ENCODE data around the gene STAG3. TPM values are rescaled to one million over a fixed set of nuclear protein-coding genes. Genes with fewer than 3 reads are reported as not detected.
"Not testable (repeated sequence)": the region's sequence is repeated elsewhere in the genome, so short reads cannot be mapped to it uniquely, and the experiment has no call there.

Gene STAG3
- polyA plus RNA-seq, 1 donor = 15.6 TPM

GRCh38 chr7:100192281-100192862, 14.7 kb downstream of the STAG3 start:
- H3K4me1 ChIP-seq (ENCODE audit: control insufficient read depth, insufficient read depth, low read length); DNase-seq: not testable (repeated sequence)
- WGBS (ENCODE audit: insufficient coverage, low lambda C conversion rate) = 100% methylated on average over 4 of the region's 6 CpGs

GRCh38 chr7:100192969-100193368, 15.3 kb downstream of the STAG3 start:
- Histone ChIP-seq H3K36me3 (ENCODE audit: control insufficient read depth, insufficient read depth, low read length) (no peaks in the 10 kb centered on the region), H3K9me3 (ENCODE audit: control insufficient read depth, low read depth, low read length) (no peaks in the 10 kb centered on the region), H3K4me1 (ENCODE audit: control insufficient read depth, insufficient read depth, low read length) (no peaks in the 10 kb centered on the region), H3K27me3 (ENCODE audit: control insufficient read depth, insufficient read depth, low read length) (no peaks in the 10 kb centered on the region), H3K27ac (ENCODE audit: low read length) (no peak overlapping the region), H3K4me3 (ENCODE audit: low read length) (no peak overlapping the region)
- no CpG with 5 or more reads among the region's 3 CpGs for WGBS (ENCODE audit: insufficient coverage, low lambda C conversion rate)
- no peak for DNase-seq

More at GRCh38 chr7:100192281-100192862, 14.7 kb downstream of the STAG3 start:
- H3K9me3 ChIP-seq (ENCODE audit: control insufficient read depth, low read depth, low read length); H3K36me3 ChIP-seq (ENCODE audit: control insufficient read depth, insufficient read depth, low read length); H3K27ac ChIP-seq (ENCODE audit: low read length); H3K27me3 ChIP-seq (ENCODE audit: control insufficient read depth, insufficient read depth, low read length); H3K4me3 ChIP-seq (ENCODE audit: low read length): not testable (repeated sequence)

- no peak for DNase-seq
- Histone ChIP-seq H3K4me3 (ENCODE audit: low read length) (no peak overlapping the region), H3K27me3 (ENCODE audit: control insufficient read depth, insufficient read depth, low read length) (peaks cover 2% of the 10 kb centered on the region), H3K9me3 (ENCODE audit: control insufficient read depth, low read depth, low read length) (no peaks in the 10 kb centered on the region), H3K36me3 (ENCODE audit: control insufficient read depth, insufficient read depth, low read length) (no peaks in the 10 kb centered on the region), H3K4me1 (ENCODE audit: control insufficient read depth, insufficient read depth, low read length) (peaks cover 3% of the 10 kb centered on the region), H3K27ac (ENCODE audit: low read length) (no peak overlapping the region)
- WGBS (ENCODE audit: insufficient coverage, low lambda C conversion rate) = no CpG with 5 or more reads among the region's 2 CpGs
Observed at GRCh38 chr7:100195222-100195621, 17.5 kb downstream of the STAG3 start.

- not testable (repeated sequence) for H3K27ac ChIP-seq (ENCODE audit: low read length)
Observed at GRCh38 chr7:100195901-100196322, 18.2 kb downstream of the STAG3 start.

GRCh38 chr7:100198266-100198665, 20.5 kb downstream of the STAG3 start:
- no peaks in the 10 kb centered on the region for H3K36me3 ChIP-seq (ENCODE audit: control insufficient read depth, insufficient read depth, low read length)
- peaks cover 12% of the 10 kb centered on the region for H3K4me1 ChIP-seq (ENCODE audit: control insufficient read depth, insufficient read depth, low read length)
- 97% methylated on average over 3 of the region's 10 CpGs for WGBS (ENCODE audit: insufficient coverage, low lambda C conversion rate)
- no peak overlapping the region for H3K4me3 ChIP-seq (ENCODE audit: low read length)
- H3K27me3 ChIP-seq (ENCODE audit: control insufficient read depth, insufficient read depth, low read length) = peaks cover 2% of the 10 kb centered on the region
- H3K9me3 ChIP-seq (ENCODE audit: control insufficient read depth, low read depth, low read length) = no peaks in the 10 kb centered on the region
- H3K27ac ChIP-seq (ENCODE audit: low read length) = no peak overlapping the region
- no peak for DNase-seq

More at GRCh38 chr7:100195901-100196322, 18.2 kb downstream of the STAG3 start:
- not testable (repeated sequence) for H3K36me3 ChIP-seq (ENCODE audit: control insufficient read depth, insufficient read depth, low read length); H3K4me3 ChIP-seq (ENCODE audit: low read length); H3K27me3 ChIP-seq (ENCODE audit: control insufficient read depth, insufficient read depth, low read length); H3K4me1 ChIP-seq (ENCODE audit: control insufficient read depth, insufficient read depth, low read length); H3K9me3 ChIP-seq (ENCODE audit: control insufficient read depth, low read depth, low read length); DNase-seq
- WGBS (ENCODE audit: insufficient coverage, low lambda C conversion rate) = 100% methylated on average over 3 of the region's 6 CpGs

GRCh38 chr7:100200693-100201092, 23.0 kb downstream of the STAG3 start:
- Histone ChIP-seq H3K27ac (ENCODE audit: low read length) (no peak overlapping the region), H3K4me3 (ENCODE audit: low read length) (no peak overlapping the region), H3K9me3 (ENCODE audit: control insufficient read depth, low read depth, low read length) (no peaks in the 10 kb centered on the region), H3K27me3 (ENCODE audit: control insufficient read depth, insufficient read depth, low read length) (peaks cover 2% of the 10 kb centered on the region), H3K36me3 (ENCODE audit: control insufficient read depth, insufficient read depth, low read length) (no peaks in the 10 kb centered on the region), H3K4me1 (ENCODE audit: control insufficient read depth, insufficient read depth, low read length) (peaks cover 12% of the 10 kb centered on the region)
- DNase-seq = peak; percentile 62 to 82
- 60% methylated on average over 1 of the region's 11 CpGs for WGBS (ENCODE audit: insufficient coverage, low lambda C conversion rate)

- WGBS (ENCODE audit: insufficient coverage, low lambda C conversion rate) = no CpG with 5 or more reads among the region's 9 CpGs
- no peak overlapping the region for H3K27ac ChIP-seq (ENCODE audit: low read length)
- DNase-seq = no peak
Observed at GRCh38 chr7:100204454-100204853, 26.7 kb downstream of the STAG3 start.

GRCh38 chr7:100208911-100209408, 31.2 kb downstream of the STAG3 start:
- Histone ChIP-seq H3K9me3 (ENCODE audit: control insufficient read depth, low read depth, low read length) (no peaks in the 10 kb centered on the region), H3K36me3 (ENCODE audit: control insufficient read depth, insufficient read depth, low read length) (no peaks in the 10 kb centered on the region), H3K4me3 (ENCODE audit: low read length) (no peak overlapping the region), H3K4me1 (ENCODE audit: control insufficient read depth, insufficient read depth, low read length) (peaks cover 9% of the 10 kb centered on the region), H3K27me3 (ENCODE audit: control insufficient read depth, insufficient read depth, low read length) (no peaks in the 10 kb centered on the region), H3K27ac (ENCODE audit: low read length) (no peak overlapping the region)
- no CpG with 5 or more reads among the region's 6 CpGs for WGBS (ENCODE audit: insufficient coverage, low lambda C conversion rate)
- DNase-seq = peak; percentile 64 to 85

More at GRCh38 chr7:100204454-100204853, 26.7 kb downstream of the STAG3 start:
- Histone ChIP-seq H3K9me3 (ENCODE audit: control insufficient read depth, low read depth, low read length) (no peaks in the 10 kb centered on the region), H3K27me3 (ENCODE audit: control insufficient read depth, insufficient read depth, low read length) (no peaks in the 10 kb centered on the region), H3K4me1 (ENCODE audit: control insufficient read depth, insufficient read depth, low read length) (peaks cover 20% of the 10 kb centered on the region), H3K36me3 (ENCODE audit: control insufficient read depth, insufficient read depth, low read length) (no peaks in the 10 kb centered on the region), H3K4me3 (ENCODE audit: low read length) (no peak overlapping the region)

GRCh38 chr7:100209493-100209892, 31.8 kb downstream of the STAG3 start:
- peaks cover 9% of the 10 kb centered on the region for H3K4me1 ChIP-seq (ENCODE audit: control insufficient read depth, insufficient read depth, low read length)
- H3K36me3 ChIP-seq (ENCODE audit: control insufficient read depth, insufficient read depth, low read length) = no peaks in the 10 kb centered on the region
- no peak overlapping the region for H3K4me3 ChIP-seq (ENCODE audit: low read length)
- no peak overlapping the region for H3K27ac ChIP-seq (ENCODE audit: low read length)
- no peaks in the 10 kb centered on the region for H3K27me3 ChIP-seq (ENCODE audit: control insufficient read depth, insufficient read depth, low read length)
- WGBS (ENCODE audit: insufficient coverage, low lambda C conversion rate) = 50% methylated on average over 1 of the region's 6 CpGs
- DNase-seq = no peak
- H3K9me3 ChIP-seq (ENCODE audit: control insufficient read depth, low read depth, low read length) = no peaks in the 10 kb centered on the region

GRCh38 chr7:100210805-100211204, 33.1 kb downstream of the STAG3 start:
- no peak for DNase-seq
- no peak overlapping the region for H3K27ac ChIP-seq (ENCODE audit: low read length)
- H3K36me3 ChIP-seq (ENCODE audit: control insufficient read depth, insufficient read depth, low read length) = no peaks in the 10 kb centered on the region
- WGBS (ENCODE audit: insufficient coverage, low lambda C conversion rate) = no CpG with 5 or more reads among the region's 5 CpGs
- no peak overlapping the region for H3K4me3 ChIP-seq (ENCODE audit: low read length)
- H3K4me1 ChIP-seq (ENCODE audit: control insufficient read depth, insufficient read depth, low read length) = peaks cover 9% of the 10 kb centered on the region
- no peaks in the 10 kb centered on the region for H3K9me3 ChIP-seq (ENCODE audit: control insufficient read depth, low read depth, low read length)
- H3K27me3 ChIP-seq (ENCODE audit: control insufficient read depth, insufficient read depth, low read length) = no peaks in the 10 kb centered on the region

GRCh38 chr7:100211342-100211780, 33.6 kb downstream of the STAG3 start:
- Histone ChIP-seq H3K4me3 (ENCODE audit: low read length) (no peak overlapping the region), H3K36me3 (ENCODE audit: control insufficient read depth, insufficient read depth, low read length) (no peaks in the 10 kb centered on the region), H3K4me1 (ENCODE audit: control insufficient read depth, insufficient read depth, low read length) (peaks cover 9% of the 10 kb centered on the region), H3K9me3 (ENCODE audit: control insufficient read depth, low read depth, low read length) (no peaks in the 10 kb centered on the region), H3K27me3 (ENCODE audit: control insufficient read depth, insufficient read depth, low read length) (no peaks in the 10 kb centered on the region), H3K27ac (ENCODE audit: low read length) (no peak overlapping the region)
- no CpG with 5 or more reads among the region's 7 CpGs for WGBS (ENCODE audit: insufficient coverage, low lambda C conversion rate)
- DNase-seq = no peak
